HG03108 (cell line): ENCODE results near the gene HDAC8.
"Not testable (repeated sequence)": the region's sequence is repeated elsewhere in the genome, so short reads cannot be mapped to it uniquely, and the experiment has no call there.

ENCODE experiments used
- ATAC-seq: cut with Tn5 transposase; IDR thresholded peaks from one replicate; pipeline ENCODE4 v1.9.1; 2021; ENCODE audit warnings: moderate library complexity; ENCODE audit not compliant: unreplicated experiment

HDAC8 gene

GRCh38 chrX:72539822-72540221 is 32.8 kb downstream of the HDAC8 start:
- ATAC-seq = no peak

DNA sequence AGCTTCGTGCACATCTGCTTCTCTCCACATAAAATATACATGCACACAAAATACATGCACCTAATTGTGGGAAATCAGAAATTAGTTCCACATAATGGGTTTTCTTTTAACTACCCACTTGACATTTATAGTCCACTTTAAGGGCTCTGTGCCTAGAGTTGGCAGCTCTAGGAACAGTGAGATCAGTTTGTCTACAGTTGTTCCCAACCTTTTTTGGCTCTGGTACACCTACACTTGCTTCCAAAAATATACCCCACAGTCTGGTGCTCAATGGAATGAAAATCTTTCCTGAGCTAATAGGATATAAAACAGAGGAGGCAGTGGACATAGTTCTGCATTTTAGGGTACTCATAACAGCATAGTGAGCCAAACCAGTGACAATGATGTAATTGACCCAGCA is 36.1 kb downstream of the HDAC8 start:
- no peak for ATAC-seq

DNA sequence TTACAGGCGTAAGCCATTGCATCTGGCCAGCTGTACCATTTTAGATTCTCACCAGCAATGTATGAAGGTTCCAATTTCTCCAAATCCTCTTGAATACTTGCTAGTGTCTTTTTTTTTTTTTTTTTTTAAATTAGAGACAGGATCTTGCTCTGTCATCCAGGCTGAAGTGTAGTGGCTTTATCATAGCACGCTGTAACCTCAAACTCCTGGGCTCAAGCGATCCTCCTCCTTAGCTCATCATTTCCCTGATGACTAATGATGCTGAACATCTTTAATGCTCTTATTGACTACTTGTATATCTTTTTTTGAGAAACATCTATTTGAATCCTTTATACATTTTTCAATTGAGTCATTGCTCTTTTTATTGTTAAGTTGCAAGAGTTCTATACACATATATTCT is 40.3 kb downstream of the HDAC8 start:
- no peak for ATAC-seq

DNA sequence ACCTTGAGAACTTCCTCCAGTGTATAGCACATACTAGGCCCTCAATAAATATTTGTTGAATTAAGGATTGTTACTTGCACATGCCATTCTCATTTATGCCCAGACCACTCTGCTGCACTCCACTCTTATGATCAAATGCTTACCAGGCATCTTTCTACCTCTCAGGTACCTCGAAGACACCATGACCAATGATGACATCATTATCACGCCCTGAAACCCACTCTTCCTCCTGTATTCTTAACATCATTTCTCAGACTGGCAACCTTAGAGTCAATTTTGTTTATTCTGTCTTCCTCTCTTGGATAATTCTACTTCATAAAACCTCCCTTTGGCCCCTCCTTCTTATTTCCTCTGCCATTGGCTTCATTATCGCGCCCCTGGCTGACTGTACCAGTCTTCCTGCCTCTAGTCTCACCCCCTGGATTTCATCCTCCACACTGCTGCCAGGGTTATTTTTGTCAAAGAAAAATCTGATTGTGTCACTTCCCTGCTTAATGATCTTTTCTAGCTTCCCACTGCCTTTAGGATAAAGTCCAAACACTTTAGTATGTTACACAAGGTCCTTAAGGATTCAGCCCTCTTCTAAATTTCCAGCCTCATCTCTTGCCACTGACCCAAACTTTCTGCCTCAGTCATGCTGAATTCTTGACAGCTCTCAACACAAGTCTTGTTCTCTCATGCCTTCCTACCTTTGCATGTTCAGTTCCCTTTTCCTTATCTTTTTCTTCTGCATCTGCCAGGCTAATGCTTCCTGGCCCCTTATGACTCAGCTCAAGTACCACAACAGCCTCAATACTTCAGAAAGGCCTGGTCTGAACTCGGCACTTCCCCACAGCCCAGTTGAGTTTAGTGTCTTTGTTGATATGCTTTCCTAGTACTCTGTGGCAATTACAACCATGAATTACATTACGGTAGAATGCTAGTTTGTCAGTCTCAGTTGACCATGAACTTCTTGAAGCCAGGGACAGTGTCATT is 45.8 kb downstream of the HDAC8 start:
- peak; percentile 48 for ATAC-seq

GRCh38 chrX:72498782-72499181 is 73.9 kb downstream of the HDAC8 start:
- no peak for ATAC-seq

DNA sequence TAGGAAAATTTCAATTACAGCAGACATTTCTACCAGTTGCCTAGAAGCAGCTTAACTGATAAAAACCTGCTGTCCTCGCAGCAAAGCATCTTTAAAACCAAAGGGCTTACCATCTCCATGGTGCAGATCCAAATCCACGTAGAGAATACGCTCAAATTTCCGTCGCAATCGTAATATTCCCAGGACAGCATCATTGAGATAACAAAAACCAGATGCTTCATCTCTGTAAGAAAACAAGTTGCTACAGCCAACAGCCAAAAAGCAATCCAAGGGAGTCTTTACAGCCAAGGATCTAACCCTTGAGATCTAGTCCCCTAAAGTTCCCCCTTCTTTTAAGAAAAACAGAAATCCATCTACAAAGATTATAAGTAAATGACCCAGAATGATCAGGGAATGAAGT is 77.6 kb downstream of the HDAC8 start:
- ATAC-seq = no peak

DNA sequence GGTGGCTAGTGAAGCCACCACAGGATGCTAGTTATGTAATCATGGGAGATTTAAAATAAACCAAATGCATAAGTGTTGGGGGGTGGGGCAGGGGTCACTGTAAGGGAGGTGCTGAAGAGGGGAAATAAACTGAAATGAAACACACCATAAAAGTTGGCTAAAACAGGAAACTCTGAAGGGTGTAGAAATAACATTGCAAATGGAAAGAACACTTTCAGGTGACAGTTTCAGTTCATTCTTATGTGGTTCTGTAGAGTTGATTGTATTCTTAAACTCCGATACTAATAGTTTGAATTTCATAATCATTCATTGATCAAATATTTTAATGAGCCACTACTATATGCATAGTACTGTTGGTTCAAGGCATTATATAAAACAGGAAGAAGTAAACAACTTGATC is 80.1 kb downstream of the HDAC8 start:
- peak; percentile 69 for ATAC-seq

- ATAC-seq = not testable (repeated sequence)
Observed at GRCh38 chrX:72490221-72490620, 82.4 kb downstream of the HDAC8 start.

- ATAC-seq = no peak
Observed at GRCh38 chrX:72487661-72488060, 85.0 kb downstream of the HDAC8 start.

DNA sequence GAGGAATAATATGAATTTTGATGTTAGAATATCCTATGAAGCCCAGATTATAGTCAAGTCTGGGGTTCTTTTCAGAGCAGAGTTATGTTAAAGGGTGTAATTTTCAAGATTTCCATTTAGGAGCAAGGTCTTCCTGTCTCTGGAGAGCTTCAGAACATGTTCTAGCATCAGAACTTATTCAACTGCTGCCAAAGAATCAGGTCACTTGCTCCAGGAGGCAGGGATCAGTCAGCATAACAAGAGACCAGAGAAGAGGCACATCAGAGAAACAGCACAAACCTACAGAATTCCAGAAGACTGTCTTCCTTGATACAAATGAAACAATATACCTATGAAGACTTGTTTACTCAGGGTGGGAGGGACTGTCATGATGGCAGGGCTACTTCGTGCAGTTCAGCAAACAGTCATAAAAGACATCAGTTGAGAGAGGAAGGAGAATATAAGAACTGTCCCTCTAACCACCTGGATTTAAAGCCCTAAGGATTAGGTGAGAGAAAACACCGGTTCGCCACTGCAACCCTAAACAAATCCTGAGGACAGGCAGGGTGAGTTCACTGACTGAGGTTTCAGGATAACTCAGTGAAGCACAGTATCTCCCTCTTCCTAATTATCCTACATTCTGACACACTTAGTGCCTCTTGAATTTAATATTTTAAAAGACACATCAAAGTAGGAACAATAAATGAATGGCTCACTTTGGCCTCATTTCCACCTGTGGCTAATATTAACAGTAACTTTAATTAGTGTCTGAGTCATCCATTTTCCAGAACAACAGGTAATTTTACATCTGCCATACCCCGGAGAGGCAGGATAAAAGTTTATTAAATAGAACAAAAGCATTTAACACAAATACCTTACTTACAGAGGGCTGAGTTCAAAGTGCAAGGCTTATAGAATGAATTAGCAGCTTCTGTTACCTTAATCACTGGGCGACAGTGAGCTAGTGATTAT is 93.0 kb downstream of the HDAC8 start:
- ATAC-seq = no peak

DNA sequence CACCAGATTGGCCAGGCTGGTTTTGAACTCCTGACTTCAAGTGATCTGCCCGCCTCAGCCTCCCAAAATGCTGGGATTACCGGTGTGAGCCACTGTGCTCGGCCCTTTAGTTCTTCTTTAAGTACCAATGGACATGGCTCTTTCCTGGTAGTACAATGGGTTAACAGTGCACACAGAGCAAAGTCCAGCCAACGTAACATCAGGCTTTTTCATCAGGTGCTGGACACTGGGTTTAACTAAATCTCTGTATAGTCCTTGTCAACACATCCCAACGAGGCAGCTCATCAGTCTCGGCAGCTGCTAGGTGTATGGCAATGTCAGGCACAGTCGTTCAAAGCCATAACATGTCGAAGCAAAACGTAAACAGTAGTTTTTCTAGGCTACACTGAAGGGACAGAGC is 93.8 kb downstream of the HDAC8 start:
- no peak for ATAC-seq

DNA sequence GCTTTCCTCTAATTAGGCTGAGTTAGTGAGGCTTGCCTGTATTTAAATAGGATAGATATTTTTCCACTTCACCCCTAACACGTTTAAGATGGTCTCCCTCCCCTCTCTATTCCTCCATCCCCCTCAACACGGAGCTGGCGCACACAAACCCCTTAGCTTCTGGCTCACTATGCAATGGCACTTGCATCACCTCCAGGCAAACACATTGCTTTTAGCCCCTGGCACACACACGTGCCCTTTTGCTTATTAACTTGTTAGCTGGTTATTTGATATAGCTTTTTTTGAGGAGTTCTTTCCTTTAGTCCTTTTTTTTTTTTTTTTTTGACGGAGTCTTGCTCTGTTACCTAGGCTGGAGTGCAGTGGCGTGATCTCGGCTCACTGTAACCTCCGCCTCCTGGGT is 94.3 kb downstream of the HDAC8 start:
- no peak for ATAC-seq

DNA sequence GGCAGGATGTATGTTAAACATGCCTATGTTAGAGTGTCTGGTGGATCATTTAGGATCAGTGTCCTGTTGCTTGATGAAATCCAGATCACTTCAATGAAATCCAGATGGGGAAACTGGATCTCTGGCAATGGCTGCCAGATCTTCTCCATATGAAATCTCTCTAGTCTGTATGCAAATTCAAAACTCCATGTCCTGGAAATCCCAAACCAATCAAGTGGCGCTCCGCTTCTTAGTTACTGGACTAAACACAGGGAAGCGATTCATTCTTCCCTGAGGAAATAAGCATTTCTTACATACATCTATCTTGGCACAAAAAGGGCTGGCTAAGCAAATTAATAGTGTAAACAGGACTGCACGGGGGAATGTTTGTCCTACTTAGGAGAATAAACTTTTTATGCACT is 94.9 kb downstream of the HDAC8 start:
- ATAC-seq = no peak

GRCh38 chrX:72477376-72477775 is 95.3 kb downstream of the HDAC8 start:
- ATAC-seq = no peak

GRCh38 chrX:72475952-72476668 is 96.5 kb downstream of the HDAC8 start:
- no peak for ATAC-seq

DNA sequence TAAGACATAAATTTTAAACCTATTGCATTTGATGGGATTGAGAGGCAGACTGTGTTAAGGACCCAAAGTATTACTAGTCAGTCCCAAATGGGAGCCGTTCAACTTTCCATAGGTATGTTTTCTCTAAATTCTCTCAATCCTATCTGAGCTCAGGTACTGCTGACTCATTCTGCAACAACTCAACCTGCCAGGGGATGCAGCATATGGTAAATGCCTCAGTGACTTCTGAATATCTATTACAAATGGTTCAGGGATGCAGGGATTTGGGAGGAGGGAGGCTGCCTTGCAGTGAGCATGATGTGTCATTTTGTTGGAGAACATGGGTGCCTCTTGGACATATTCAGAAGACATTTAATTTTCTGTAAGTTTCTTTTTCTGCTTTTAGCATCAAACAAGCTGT is 97.3 kb downstream of the HDAC8 start:
- ATAC-seq = no peak

DNA sequence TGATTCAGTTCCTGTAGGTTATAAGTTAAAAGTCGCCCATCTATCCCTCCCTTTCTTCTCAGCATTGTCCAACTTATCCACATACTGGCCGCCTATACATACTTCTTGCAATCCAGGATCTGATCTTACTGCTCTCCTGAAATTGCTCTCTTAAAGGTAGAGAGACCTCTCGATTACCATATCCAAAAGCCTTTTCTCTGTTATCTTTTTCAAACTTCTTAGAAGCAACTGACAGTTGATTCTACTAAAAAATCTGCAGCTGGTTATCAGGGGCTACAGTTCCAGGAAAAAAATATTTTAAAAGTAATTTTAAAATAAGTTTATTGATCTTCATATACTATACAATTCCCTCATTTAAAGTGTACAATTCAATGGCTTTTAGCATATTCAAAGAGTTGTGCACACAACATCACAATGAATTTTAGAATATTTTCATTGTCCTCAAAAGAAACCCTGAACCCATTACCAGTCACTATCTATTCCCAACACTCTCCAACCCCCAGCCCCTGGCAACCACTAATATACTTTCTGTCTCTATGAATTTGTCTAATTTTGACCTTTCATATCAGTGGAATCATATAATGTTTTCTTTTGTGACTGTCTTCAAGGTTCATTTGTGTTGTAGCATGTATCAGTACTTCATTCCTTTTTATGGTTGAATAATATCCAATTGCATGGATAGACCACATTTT is 102.0 kb downstream of the HDAC8 start:
- no peak for ATAC-seq

DNA sequence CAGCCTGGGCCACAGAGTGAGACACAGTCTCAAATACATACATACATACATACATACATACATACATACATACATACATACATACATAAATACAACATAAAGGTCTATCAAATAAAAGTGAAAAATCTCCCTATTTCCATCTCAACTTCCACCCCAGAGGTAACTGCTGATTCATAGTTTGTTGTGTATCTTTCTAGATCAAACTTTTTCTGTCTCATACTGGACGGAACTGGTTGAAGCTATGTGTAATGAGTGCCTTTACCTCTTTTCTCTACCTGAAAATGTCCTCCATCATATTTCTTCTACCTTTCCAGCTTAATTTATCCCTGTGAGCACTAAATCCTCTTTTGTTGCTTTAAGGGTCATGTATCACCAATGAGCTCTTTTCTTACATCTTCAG is 102.5 kb downstream of the HDAC8 start:
- no peak for ATAC-seq

DNA sequence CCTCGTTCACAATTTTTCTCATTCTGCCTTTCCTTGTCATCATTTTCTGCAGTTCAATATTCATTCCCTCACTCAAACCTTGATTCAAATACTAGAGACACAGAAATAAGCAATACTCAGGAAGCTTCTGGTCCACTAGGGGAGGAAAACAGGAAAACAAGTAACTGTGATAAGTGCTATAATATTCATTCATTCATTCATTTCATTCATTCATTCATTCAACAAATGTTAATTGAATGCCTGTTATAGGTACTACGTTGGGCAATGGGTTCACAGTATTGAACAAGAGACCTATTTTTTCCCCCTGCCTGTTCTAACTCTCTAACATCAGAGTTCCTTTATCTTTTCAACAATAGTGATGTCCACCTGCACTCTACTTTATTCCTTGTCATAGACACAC is 104.0 kb downstream of the HDAC8 start:
- no peak for ATAC-seq

- no peak for ATAC-seq
Observed at GRCh38 chrX:72467135-72467534, 105.5 kb downstream of the HDAC8 start.
